ENCODE measurements around the gene TMEM200B. TPM values are rescaled to one million over a fixed set of nuclear protein-coding genes. Genes with fewer than 3 reads are reported as not detected.

The TMEM200B gene
- total and polyA plus RNA-seq, 2 experiments from 2014 or later: 4.9 to 8.7 TPM

DNA sequence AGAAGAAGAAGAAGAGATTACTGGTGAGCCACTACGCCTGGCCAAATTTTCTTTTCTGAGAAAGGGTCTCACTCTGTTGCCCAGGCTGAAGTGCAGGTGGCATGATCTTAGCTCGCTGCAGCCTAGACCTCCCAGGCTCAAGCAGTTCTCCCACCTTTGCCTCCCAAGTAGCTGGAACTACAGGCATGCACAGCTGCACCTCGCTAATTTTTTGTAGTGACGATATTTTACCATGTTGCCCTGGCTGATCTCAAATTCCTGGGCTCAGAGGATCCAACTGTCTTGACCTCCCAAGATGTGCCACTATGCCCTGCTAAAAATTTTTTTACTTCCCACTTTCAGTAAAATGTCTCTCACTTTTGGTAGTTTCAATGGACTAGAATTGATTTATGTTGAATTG is 24.4 kb downstream of the TMEM200B start (continued):
- TF ChIP-seq, protein P1, sequence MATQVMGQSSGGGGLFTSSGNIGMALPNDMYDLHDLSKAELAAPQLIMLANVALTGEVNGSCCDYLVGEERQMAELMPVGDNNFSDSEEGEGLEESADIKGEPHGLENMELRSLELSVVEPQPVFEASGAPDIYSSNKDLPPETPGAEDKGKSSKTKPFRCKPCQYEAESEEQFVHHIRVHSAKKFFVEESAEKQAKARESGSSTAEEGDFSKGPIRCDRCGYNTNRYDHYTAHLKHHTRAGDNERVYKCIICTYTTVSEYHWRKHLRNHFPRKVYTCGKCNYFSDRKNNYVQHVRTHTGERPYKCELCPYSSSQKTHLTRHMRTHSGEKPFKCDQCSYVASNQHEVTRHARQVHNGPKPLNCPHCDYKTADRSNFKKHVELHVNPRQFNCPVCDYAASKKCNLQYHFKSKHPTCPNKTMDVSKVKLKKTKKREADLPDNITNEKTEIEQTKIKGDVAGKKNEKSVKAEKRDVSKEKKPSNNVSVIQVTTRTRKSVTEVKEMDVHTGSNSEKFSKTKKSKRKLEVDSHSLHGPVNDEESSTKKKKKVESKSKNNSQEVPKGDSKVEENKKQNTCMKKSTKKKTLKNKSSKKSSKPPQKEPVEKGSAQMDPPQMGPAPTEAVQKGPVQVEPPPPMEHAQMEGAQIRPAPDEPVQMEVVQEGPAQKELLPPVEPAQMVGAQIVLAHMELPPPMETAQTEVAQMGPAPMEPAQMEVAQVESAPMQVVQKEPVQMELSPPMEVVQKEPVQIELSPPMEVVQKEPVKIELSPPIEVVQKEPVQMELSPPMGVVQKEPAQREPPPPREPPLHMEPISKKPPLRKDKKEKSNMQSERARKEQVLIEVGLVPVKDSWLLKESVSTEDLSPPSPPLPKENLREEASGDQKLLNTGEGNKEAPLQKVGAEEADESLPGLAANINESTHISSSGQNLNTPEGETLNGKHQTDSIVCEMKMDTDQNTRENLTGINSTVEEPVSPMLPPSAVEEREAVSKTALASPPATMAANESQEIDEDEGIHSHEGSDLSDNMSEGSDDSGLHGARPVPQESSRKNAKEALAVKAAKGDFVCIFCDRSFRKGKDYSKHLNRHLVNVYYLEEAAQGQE (IDR thresholded peaks at IDR 0.05; ENCODE audit: unreplicated experiment): no peak
- TF ChIP-seq, protein P2, sequence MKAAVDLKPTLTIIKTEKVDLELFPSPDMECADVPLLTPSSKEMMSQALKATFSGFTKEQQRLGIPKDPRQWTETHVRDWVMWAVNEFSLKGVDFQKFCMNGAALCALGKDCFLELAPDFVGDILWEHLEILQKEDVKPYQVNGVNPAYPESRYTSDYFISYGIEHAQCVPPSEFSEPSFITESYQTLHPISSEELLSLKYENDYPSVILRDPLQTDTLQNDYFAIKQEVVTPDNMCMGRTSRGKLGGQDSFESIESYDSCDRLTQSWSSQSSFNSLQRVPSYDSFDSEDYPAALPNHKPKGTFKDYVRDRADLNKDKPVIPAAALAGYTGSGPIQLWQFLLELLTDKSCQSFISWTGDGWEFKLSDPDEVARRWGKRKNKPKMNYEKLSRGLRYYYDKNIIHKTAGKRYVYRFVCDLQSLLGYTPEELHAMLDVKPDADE (IDR thresholded peaks at IDR 0.05): no peak
- TF ChIP-seq NANOG (IDR thresholded peaks at IDR 0.05; ENCODE audit: borderline replicate concordance) (no peak), POLR2AphosphoS5 (IDR thresholded peaks at IDR 0.05; ENCODE audit: low read depth) (no peak)

DNA sequence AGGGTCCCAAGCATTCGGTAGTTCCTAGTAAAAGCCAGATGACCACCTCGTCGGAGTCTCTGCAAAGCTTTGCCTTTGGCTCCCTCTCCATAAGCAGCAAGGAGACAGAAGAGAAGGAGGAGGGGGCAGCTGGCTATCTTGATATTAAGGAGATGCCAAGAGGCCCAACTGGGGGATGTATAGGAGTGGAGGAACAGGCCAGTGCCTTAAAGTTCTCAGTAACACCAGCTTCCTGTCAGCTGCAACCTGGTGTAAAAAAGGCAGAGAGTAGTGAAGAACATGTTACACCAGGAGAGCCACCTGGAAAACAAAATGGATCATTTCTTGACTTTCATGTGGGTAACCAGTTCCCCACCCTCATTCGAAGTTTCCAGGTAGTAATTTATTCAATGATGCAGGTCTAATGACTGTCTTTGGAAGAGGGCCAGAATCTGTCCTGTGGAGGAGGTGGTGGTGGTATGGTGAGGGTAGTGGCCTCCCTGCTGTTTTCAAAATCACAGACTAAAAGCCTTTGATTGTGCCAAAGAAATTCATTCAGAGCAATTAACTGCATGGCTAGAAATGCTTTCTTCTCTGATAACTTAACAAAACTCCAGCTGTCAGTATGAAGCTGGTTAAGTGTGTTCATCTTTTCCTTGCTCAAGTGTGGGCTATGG is 27.3 kb downstream of the TMEM200B start:
- no peak overlapping the region for H3K4me3 ChIP-seq
- H4K20me1 ChIP-seq (replicated peaks; ENCODE audit: insufficient read depth): no peaks in the 10 kb centered on the region
- ATAC-seq: peak; percentile 56
- H3K36me3 Mint-ChIP-seq (ENCODE audit: low read depth): peaks cover 34% of the 10 kb centered on the region
- H3K27ac ChIP-seq (ENCODE audit: low read depth): no peak overlapping the region
- no peak overlapping the region for H2AFZ ChIP-seq
- no peaks in the 10 kb centered on the region for H3K27me3 Mint-ChIP-seq (ENCODE audit: insufficient read depth, low read depth, poor library complexity)
- H3K9me2 ChIP-seq (ENCODE audit: insufficient read depth): no peaks in the 10 kb centered on the region
- H3K27me3 ChIP-seq (ENCODE audit: insufficient read depth): no peaks in the 10 kb centered on the region
- no peak for DNase-seq (ENCODE audit: low spot score)
- peaks cover 7% of the 10 kb centered on the region for H3K4me1 ChIP-seq (ENCODE audit: insufficient read depth)
- H3K4me3 Mint-ChIP-seq: no peak overlapping the region
- no peaks in the 10 kb centered on the region for H3K36me3 ChIP-seq (ENCODE audit: insufficient read depth)
- no peak overlapping the region for H3K27ac Mint-ChIP-seq
- 0 out of 2 replicates have a peak overlapping the region, but pooled peaks have one; percentile 18 for H3K4me2 ChIP-seq
- peaks cover 14% of the 10 kb centered on the region for H3K4me1 Mint-ChIP-seq
- no peaks in the 10 kb centered on the region for H3K9me3 Mint-ChIP-seq
- no peaks in the 10 kb centered on the region; the same call in 1 of the 2 replicates for H3K79me2 ChIP-seq (replicated peaks; ENCODE audit: insufficient read depth)
- H3F3A ChIP-seq (replicated peaks; ENCODE audit: low read depth): no peaks in the 10 kb centered on the region
- TF ChIP-seq, protein P1 (IDR thresholded peaks at IDR 0.05; ENCODE audit: unreplicated experiment): no peak
- TF ChIP-seq, protein P3, sequence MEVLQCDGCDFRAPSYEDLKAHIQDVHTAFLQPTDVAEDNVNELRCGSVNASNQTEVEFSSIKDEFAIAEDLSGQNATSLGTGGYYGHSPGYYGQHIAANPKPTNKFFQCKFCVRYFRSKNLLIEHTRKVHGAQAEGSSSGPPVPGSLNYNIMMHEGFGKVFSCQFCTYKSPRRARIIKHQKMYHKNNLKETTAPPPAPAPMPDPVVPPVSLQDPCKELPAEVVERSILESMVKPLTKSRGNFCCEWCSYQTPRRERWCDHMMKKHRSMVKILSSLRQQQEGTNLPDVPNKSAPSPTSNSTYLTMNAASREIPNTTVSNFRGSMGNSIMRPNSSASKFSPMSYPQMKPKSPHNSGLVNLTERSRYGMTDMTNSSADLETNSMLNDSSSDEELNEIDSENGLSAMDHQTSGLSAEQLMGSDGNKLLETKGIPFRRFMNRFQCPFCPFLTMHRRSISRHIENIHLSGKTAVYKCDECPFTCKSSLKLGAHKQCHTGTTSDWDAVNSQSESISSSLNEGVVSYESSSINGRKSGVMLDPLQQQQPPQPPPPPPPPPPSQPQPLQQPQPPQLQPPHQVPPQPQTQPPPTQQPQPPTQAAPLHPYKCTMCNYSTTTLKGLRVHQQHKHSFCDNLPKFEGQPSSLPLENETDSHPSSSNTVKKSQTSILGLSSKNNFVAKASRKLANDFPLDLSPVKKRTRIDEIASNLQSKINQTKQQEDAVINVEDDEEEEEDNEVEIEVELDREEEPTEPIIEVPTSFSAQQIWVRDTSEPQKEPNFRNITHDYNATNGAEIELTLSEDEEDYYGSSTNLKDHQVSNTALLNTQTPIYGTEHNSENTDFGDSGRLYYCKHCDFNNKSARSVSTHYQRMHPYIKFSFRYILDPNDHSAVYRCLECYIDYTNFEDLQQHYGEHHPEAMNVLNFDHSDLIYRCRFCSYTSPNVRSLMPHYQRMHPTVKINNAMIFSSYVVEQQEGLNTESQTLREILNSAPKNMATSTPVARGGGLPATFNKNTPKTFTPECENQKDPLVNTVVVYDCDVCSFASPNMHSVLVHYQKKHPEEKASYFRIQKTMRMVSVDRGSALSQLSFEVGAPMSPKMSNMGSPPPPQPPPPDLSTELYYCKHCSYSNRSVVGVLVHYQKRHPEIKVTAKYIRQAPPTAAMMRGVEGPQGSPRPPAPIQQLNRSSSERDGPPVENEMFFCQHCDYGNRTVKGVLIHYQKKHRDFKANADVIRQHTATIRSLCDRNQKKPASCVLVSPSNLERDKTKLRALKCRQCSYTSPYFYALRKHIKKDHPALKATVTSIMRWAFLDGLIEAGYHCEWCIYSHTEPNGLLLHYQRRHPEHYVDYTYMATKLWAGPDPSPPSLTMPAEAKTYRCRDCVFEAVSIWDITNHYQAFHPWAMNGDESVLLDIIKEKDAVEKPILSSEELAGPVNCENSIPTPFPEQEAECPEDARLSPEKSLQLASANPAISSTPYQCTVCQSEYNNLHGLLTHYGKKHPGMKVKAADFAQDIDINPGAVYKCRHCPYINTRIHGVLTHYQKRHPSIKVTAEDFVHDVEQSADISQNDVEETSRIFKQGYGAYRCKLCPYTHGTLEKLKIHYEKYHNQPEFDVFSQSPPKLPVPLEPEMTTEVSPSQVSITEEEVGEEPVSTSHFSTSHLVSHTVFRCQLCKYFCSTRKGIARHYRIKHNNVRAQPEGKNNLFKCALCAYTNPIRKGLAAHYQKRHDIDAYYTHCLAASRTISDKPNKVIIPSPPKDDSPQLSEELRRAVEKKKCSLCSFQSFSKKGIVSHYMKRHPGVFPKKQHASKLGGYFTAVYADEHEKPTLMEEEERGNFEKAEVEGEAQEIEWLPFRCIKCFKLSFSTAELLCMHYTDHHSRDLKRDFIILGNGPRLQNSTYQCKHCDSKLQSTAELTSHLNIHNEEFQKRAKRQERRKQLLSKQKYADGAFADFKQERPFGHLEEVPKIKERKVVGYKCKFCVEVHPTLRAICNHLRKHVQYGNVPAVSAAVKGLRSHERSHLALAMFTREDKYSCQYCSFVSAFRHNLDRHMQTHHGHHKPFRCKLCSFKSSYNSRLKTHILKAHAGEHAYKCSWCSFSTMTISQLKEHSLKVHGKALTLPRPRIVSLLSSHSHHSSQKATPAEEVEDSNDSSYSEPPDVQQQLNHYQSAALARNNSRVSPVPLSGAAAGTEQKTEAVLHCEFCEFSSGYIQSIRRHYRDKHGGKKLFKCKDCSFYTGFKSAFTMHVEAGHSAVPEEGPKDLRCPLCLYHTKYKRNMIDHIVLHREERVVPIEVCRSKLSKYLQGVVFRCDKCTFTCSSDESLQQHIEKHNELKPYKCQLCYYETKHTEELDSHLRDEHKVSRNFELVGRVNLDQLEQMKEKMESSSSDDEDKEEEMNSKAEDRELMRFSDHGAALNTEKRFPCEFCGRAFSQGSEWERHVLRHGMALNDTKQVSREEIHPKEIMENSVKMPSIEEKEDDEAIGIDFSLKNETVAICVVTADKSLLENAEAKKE (CRISPR knock-in tag; IDR thresholded peaks at IDR 0.05): no peak
- TF ChIP-seq, protein P4, sequence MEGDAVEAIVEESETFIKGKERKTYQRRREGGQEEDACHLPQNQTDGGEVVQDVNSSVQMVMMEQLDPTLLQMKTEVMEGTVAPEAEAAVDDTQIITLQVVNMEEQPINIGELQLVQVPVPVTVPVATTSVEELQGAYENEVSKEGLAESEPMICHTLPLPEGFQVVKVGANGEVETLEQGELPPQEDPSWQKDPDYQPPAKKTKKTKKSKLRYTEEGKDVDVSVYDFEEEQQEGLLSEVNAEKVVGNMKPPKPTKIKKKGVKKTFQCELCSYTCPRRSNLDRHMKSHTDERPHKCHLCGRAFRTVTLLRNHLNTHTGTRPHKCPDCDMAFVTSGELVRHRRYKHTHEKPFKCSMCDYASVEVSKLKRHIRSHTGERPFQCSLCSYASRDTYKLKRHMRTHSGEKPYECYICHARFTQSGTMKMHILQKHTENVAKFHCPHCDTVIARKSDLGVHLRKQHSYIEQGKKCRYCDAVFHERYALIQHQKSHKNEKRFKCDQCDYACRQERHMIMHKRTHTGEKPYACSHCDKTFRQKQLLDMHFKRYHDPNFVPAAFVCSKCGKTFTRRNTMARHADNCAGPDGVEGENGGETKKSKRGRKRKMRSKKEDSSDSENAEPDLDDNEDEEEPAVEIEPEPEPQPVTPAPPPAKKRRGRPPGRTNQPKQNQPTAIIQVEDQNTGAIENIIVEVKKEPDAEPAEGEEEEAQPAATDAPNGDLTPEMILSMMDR (conservative IDR thresholded peaks at IDR 0.05; ENCODE audit: low read depth in 2 of 2): no peak
- TF ChIP-seq STAT1 (IDR thresholded peaks at IDR 0.05; ENCODE audit: unreplicated experiment): no peak

All from GM23338 (cell line).